ENCODE measurements around the gene PTS. TPM values are rescaled to one million over a fixed set of nuclear protein-coding genes. Genes with fewer than 3 reads are reported as not detected.

The PTS gene
- total RNA-seq, 1 donor from 2014 or later = 108 TPM

DNA sequence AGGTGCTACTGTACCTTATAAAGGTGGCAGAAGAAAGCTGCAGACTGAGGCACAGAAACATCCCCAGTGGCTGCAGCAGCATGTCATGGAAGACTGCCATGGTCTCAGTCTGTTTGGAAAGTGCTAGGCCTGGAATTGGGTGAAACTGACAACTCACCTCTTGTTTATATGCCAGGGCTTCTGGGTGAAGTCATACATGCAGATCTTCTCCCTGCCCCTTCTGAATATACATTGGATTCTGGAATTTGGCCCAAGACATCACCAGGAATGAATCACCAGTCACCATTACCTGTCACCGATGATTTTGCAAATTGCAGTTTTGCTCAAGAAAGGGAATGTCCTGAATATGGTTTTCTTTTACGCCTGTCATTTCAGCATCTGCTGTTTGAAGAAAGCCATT, 34.3 kb downstream of the PTS start, which contains the start of gene PLET1:
PLET1 (minus strand) TSS at position 371 of the 400 bp plus-strand sequence; CDS start at position 100, 271 bp downstream.
- Histone ChIP-seq H3K79me2 (ENCODE audit: low read depth) (no peaks in the 10 kb centered on the region), H3K4me1 (no peaks in the 10 kb centered on the region), H3K4me3 (no peak within 1 kb of the TSS), H3K9ac (no peak within 1 kb of the TSS), H3K9me3 (ENCODE audit: low read depth) (no peaks in the 10 kb centered on the region), H3K27me3 (no peaks in the 10 kb centered on the region), H3F3A (ENCODE audit: low read depth) (no peaks in the 10 kb centered on the region), H3K4me2 (no peak within 1 kb of the TSS), H2AFZ (replicated peaks) (no peak within 1 kb of the TSS), H3K36me3 (no peaks in the 10 kb centered on the region), H3K27ac (no peak within 1 kb of the TSS), H4K20me1 (ENCODE audit: low read depth) (no peaks in the 10 kb centered on the region)
- no peak for DNase-seq (ENCODE audit: low spot score)
- H3K27ac Mint-ChIP-seq = no peak within 1 kb of the TSS
- H3K4me1 Mint-ChIP-seq = no peaks in the 10 kb centered on the region
- H3K9me3 Mint-ChIP-seq = no peaks in the 10 kb centered on the region
- TF ChIP-seq, protein P1, sequence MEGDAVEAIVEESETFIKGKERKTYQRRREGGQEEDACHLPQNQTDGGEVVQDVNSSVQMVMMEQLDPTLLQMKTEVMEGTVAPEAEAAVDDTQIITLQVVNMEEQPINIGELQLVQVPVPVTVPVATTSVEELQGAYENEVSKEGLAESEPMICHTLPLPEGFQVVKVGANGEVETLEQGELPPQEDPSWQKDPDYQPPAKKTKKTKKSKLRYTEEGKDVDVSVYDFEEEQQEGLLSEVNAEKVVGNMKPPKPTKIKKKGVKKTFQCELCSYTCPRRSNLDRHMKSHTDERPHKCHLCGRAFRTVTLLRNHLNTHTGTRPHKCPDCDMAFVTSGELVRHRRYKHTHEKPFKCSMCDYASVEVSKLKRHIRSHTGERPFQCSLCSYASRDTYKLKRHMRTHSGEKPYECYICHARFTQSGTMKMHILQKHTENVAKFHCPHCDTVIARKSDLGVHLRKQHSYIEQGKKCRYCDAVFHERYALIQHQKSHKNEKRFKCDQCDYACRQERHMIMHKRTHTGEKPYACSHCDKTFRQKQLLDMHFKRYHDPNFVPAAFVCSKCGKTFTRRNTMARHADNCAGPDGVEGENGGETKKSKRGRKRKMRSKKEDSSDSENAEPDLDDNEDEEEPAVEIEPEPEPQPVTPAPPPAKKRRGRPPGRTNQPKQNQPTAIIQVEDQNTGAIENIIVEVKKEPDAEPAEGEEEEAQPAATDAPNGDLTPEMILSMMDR (IDR thresholded peaks at IDR 0.05) = no peak
- no peak for TF ChIP-seq EZH2phosphoT487 (IDR thresholded peaks at IDR 0.05)
- no peak for TF ChIP-seq EZH2 (IDR thresholded peaks at IDR 0.05)
- H3K36me3 Mint-ChIP-seq = no peaks in the 10 kb centered on the region
- H3K4me3 Mint-ChIP-seq = no peak within 1 kb of the TSS
- H3K27me3 Mint-ChIP-seq (ENCODE audit: insufficient read depth, low read depth) = peaks cover 2% of the 10 kb centered on the region

- Histone ChIP-seq H3K27me3 (no peaks in the 10 kb centered on the region), H2AFZ (replicated peaks) (no peak overlapping the region), H3K9me3 (ENCODE audit: low read depth) (no peaks in the 10 kb centered on the region), H3K36me3 (no peaks in the 10 kb centered on the region), H3K79me2 (ENCODE audit: low read depth) (no peaks in the 10 kb centered on the region), H3K27ac (no peak overlapping the region), H3K4me1 (no peaks in the 10 kb centered on the region), H3K9ac (no peak overlapping the region), H3F3A (ENCODE audit: low read depth) (no peaks in the 10 kb centered on the region), H3K4me2 (no peak overlapping the region), H3K4me3 (no peak overlapping the region), H4K20me1 (ENCODE audit: low read depth) (no peaks in the 10 kb centered on the region)
- no peaks in the 10 kb centered on the region for H3K4me1 Mint-ChIP-seq
- H3K36me3 Mint-ChIP-seq = no peaks in the 10 kb centered on the region
- H3K27ac Mint-ChIP-seq = no peak overlapping the region
- no peaks in the 10 kb centered on the region for H3K27me3 Mint-ChIP-seq (ENCODE audit: insufficient read depth, low read depth)
- DNase-seq (ENCODE audit: low spot score) = no peak
- no peaks in the 10 kb centered on the region for H3K9me3 Mint-ChIP-seq
- TF ChIP-seq EZH2 (IDR thresholded peaks at IDR 0.05) (no peak), EZH2phosphoT487 (IDR thresholded peaks at IDR 0.05) (no peak)
- TF ChIP-seq, protein P1 (IDR thresholded peaks at IDR 0.05) = no peak
- no peak overlapping the region for H3K4me3 Mint-ChIP-seq
Measured at GRCh38 chr11:112265659-112266409, 39.6 kb downstream of the PTS start.

DNA sequence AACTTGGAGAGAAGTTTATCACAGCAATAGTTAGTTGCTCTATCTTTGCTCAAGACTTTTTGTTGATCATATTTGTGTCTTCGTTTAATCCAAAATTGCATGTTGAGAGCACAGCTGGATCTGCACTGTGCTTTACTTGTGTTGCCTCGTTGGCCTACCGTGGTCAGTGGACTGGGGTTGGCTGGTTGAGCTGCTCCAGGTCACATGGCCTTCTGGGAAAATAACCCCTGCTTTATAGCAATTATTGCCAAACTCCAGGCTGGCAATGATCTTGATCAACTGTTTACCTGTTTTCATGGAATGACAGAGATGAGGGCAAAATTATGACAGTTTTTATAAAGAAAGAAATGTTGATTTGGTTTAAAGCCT, 40.2 kb downstream of the PTS start:
- Histone ChIP-seq H3K4me1 (no peaks in the 10 kb centered on the region), H3K4me2 (no peak overlapping the region), H3K9me3 (ENCODE audit: low read depth) (no peaks in the 10 kb centered on the region), H3K36me3 (no peaks in the 10 kb centered on the region), H3K27me3 (no peaks in the 10 kb centered on the region), H3K4me3 (no peak overlapping the region), H3K27ac (no peak overlapping the region), H4K20me1 (ENCODE audit: low read depth) (no peaks in the 10 kb centered on the region), H3K79me2 (ENCODE audit: low read depth) (no peaks in the 10 kb centered on the region), H3F3A (ENCODE audit: low read depth) (no peaks in the 10 kb centered on the region), H2AFZ (replicated peaks) (no peak overlapping the region), H3K9ac (no peak overlapping the region)
- H3K4me1 Mint-ChIP-seq = no peaks in the 10 kb centered on the region
- no peak for TF ChIP-seq EZH2 (IDR thresholded peaks at IDR 0.05)
- no peak for TF ChIP-seq EZH2phosphoT487 (IDR thresholded peaks at IDR 0.05)
- TF ChIP-seq, protein P1 (IDR thresholded peaks at IDR 0.05) = no peak
- no peaks in the 10 kb centered on the region for H3K9me3 Mint-ChIP-seq
- DNase-seq (ENCODE audit: low spot score) = no peak
- H3K27ac Mint-ChIP-seq = no peak overlapping the region
- no peak overlapping the region for H3K4me3 Mint-ChIP-seq
- H3K27me3 Mint-ChIP-seq (ENCODE audit: insufficient read depth, low read depth) = no peaks in the 10 kb centered on the region
- no peaks in the 10 kb centered on the region for H3K36me3 Mint-ChIP-seq

Measured in neural progenitor cell (in vitro differentiated cells).